GM21737 (cell line): Measurements from ENCODE around the gene MIEF1.
A peak's percentile ranks its signal among the peaks of the same experiment; 100 is the strongest.
"Not testable (repeated sequence)": the region's sequence is repeated elsewhere in the genome, so short reads cannot be mapped to it uniquely, and the experiment has no call there.

ENCODE experiments used
- ATAC-seq: cut with Tn5 transposase; IDR thresholded peaks from one replicate; pipeline ENCODE4 v1.9.1; 2021; ENCODE audit warnings: mild to moderate bottlenecking, moderate library complexity; ENCODE audit not compliant: unreplicated experiment

Gene MIEF1

GRCh38 chr22:39511226-39511625, 9.1 kb downstream of the MIEF1 start:
- no peak for ATAC-seq

- ATAC-seq, result no peak
These were observed 9.9 kb downstream of the MIEF1 start for GRCh38 chr22:39512026-39512425.

- ATAC-seq, result no peak
These were observed 11.7 kb downstream of the MIEF1 start for GRCh38 chr22:39513791-39514190.

GRCh38 chr22:39514373-39514973, 12.4 kb downstream of the MIEF1 start:
- no peak for ATAC-seq

- no peak for ATAC-seq
These were observed 13.4 kb downstream of the MIEF1 start for GRCh38 chr22:39515266-39516050.

- no peak for ATAC-seq
These were observed 15.4 kb downstream of the MIEF1 start for GRCh38 chr22:39517470-39517869.

- ATAC-seq, result no peak
These were observed 16.2 kb downstream of the MIEF1 start for GRCh38 chr22:39518144-39518786.

- ATAC-seq, result no peak
These were observed 17.0 kb downstream of the MIEF1 start for GRCh38 chr22:39518996-39519680.

GRCh38 chr22:39519681-39520225, 17.7 kb downstream of the MIEF1 start:
- peak; percentile 71 for ATAC-seq

- peak; percentile 37 for ATAC-seq
These were observed 18.4 kb downstream of the MIEF1 start, which contains the start of gene ATF4 for GRCh38 chr22:39520226-39521105. ATF4 (plus strand) TSS chr22:39520562; CDS start chr22:39521446, 884 bp downstream.

GRCh38 chr22:39521106-39521885, 19.2 kb downstream of the MIEF1 start:
- ATAC-seq, result not testable (repeated sequence)

GRCh38 chr22:39522091-39522490, 20.0 kb downstream of the MIEF1 start:
- ATAC-seq, result not testable (repeated sequence)

GRCh38 chr22:39522567-39523300, 20.6 kb downstream of the MIEF1 start:
- ATAC-seq, result no peak

GRCh38 chr22:39524089-39524752, 22.1 kb downstream of the MIEF1 start:
- no peak for ATAC-seq

- no peak for ATAC-seq
These were observed 22.9 kb downstream of the MIEF1 start for GRCh38 chr22:39524753-39525657.

GRCh38 chr22:39525658-39525975, 23.5 kb downstream of the MIEF1 start:
- no peak for ATAC-seq

GRCh38 chr22:39526736-39527171, 24.7 kb downstream of the MIEF1 start:
- ATAC-seq, result no peak
